HL-60 (cell line): ENCODE data around the gene PPBP.
"Not testable (repeated sequence)": the region's sequence is repeated elsewhere in the genome, so short reads cannot be mapped to it uniquely, and the experiment has no call there.

ENCODE experiments used
- DNase-seq, 2 experiments: peaks; one replicate each; pipeline ENCODE4 v3.0.0-alpha.2; 2010 to 2020; ENCODE audit warnings: low read depth in 1 of 2, low spot score in 1 of 2
- H3K27ac ChIP-seq: fragments of 250-450 bp; sonication (Bioruptor Pico); replicated peaks from 2 replicates; pipeline ENCODE4 v1.5.1; 2020; ENCODE audit warnings: mild to moderate bottlenecking, moderate library complexity
- H3K27me3 ChIP-seq: fragments of 250-450 bp; sonication (Bioruptor Pico); 2 replicates; pipeline ENCODE4 v1.5.1; 2021; ENCODE audit warnings: mild to moderate bottlenecking, moderate library complexity; ENCODE audit not compliant: insufficient read depth, poor library complexity, severe bottlenecking
- H3K4me3 ChIP-seq: replicated peaks from 2 replicates; pipeline ENCODE4 v1.5.1; 2011; ENCODE audit warnings: mild to moderate bottlenecking, control low read depth, low read length; ENCODE audit not compliant: insufficient read depth
- CTCF ChIP-seq: IDR thresholded peaks from one replicate; pipeline ENCODE4 v1.5.1; 2011; ENCODE audit warnings: low read length, control low read depth, inconsistent platforms; ENCODE audit not compliant: insufficient read depth
- GABPA ChIP-seq: IDR thresholded peaks from 2 replicates; pipeline ENCODE4 v1.6.1; 2012; ENCODE audit warnings: low read depth
- POLR2AphosphoS5 ChIP-seq: IDR thresholded peaks from 2 replicates; pipeline ENCODE4 v1.6.1; 2012; ENCODE audit warnings: low read depth
- REST ChIP-seq: IDR thresholded peaks from 2 replicates; pipeline ENCODE4 v1.6.1; 2012; ENCODE audit warnings: low read depth; ENCODE audit not compliant: insufficient replicate concordance
- SPI1 ChIP-seq: IDR thresholded peaks from 2 replicates; pipeline ENCODE4 v1.6.1; 2012; ENCODE audit warnings: low read depth, mild to moderate bottlenecking, borderline replicate concordance

Gene PPBP

GRCh38 chr4:73967866-73968265, 20.1 kb downstream of the PPBP start:
- TF ChIP-seq POLR2AphosphoS5 (no peak), SPI1 (no peak), CTCF (no peak), GABPA (no peak), REST (no peak)
- no peak overlapping the region for H3K27ac ChIP-seq
- no peak for DNase-seq
- no peaks in the 10 kb centered on the region for H3K27me3 ChIP-seq
- no peak overlapping the region for H3K4me3 ChIP-seq

- TF ChIP-seq GABPA (no peak), REST (no peak), POLR2AphosphoS5 (no peak), CTCF (no peak), SPI1 (no peak)
These were observed 23.0 kb downstream of the PPBP start for GRCh38 chr4:73964862-73965611.

GRCh38 chr4:73962724-73963123, 25.3 kb downstream of the PPBP start:
- TF ChIP-seq CTCF (no peak), SPI1 (no peak), GABPA (no peak), POLR2AphosphoS5 (no peak)
- DNase-seq, result no peak
- Histone ChIP-seq H3K4me3 (no peak overlapping the region), H3K27me3 (no peaks in the 10 kb centered on the region), H3K27ac (no peak overlapping the region)

More at GRCh38 chr4:73964862-73965611, 23.0 kb downstream of the PPBP start:
- no peaks in the 10 kb centered on the region for H3K27me3 ChIP-seq
- no peak overlapping the region for H3K27ac ChIP-seq
- H3K4me3 ChIP-seq, result no peak overlapping the region
- DNase-seq, result peak in 1 of 2 experiments; percentile 8

DNA sequence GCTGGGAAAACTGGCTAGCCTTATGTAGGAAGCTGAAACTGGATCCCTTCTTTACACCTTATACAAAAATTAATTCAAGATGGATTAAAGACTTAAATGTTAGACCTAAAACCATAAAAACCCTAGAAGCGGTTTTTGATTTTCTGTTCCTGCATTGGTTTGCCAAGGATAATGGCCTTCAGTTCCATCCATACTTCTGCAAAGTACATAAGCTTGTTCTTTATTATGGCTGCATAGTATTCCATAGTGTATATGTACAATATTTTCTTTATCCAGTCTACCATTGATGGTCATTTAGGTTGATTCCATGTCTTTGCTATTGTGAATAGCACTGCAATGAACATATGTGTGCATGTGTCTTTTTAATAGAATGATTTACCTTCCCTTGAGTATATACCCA, 28.9 kb downstream of the PPBP start:
- not testable (repeated sequence) for DNase-seq, H3K27me3 ChIP-seq, H3K4me3 ChIP-seq, H3K27ac ChIP-seq
